ENCODE measurements around the gene IL19.

DNA sequence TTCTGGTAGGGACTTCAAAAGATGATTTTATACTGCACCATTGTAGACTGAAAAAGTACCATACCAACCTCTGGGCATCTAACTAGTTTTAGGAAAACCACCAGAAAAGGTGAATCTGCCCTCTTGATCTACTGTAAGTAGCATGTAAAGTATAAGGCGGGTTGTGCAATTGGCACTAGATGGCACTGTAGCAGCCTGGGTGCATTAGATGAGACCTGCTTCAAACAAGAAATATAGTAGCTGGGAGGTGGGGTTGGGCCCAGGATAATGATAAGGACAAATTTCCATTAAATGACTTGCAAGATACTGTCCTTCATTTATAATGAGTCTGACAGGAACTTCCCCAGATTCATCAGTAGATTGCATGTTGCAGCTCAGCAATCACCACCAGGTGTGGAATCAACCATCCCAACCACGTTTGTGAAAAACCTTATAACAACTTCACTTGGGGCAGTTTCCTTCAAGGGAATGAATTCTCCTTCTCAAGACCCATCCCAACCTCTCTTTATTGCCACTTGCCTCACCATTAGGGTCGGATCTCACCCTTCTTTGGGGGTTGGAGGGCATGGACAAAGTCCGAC is 39.0 kb downstream of the IL19 start:
- TF ChIP-seq CTCF (IDR thresholded peaks at IDR 0.05) = no peak
- no peak for TF ChIP-seq POLR2A (IDR thresholded peaks at IDR 0.05)
